Omental fat pad (tissue), 4 donors: ENCODE results near the gene ESPN. TPM values are rescaled to one million over a fixed set of nuclear protein-coding genes. Genes with fewer than 3 reads are reported as not detected.
"Not testable (repeated sequence)": the region's sequence is repeated elsewhere in the genome, so short reads cannot be mapped to it uniquely, and the experiment has no call there.

Source experiments
- ATAC-seq: fragments of 150-250 bp; one replicate; pipeline ENCODE4 v1.9.1; 2016; ENCODE audit warnings: mild to moderate bottlenecking, moderate library complexity; ENCODE audit not compliant: low FRiP score
- DNase-seq: peaks from one replicate; pipeline ENCODE4 v3.0.0-alpha.2; 2019; ENCODE audit warnings: low spot score
- CTCF ChIP-seq, 3 donors: fragments of 450-650 bp; IDR thresholded peaks; one replicate each; pipeline ENCODE4 v1.5.1; 2016 to 2017; ENCODE audit warnings: antibody characterized with exemption in 3 of 3, mild to moderate bottlenecking in 3 of 3, moderate library complexity in 2 of 3
- total RNA-seq, 4 donors: library from RNA; depleted of rRNA; stranded (reverse); fragments of >200 nt; gene quantifications; one replicate each; pipeline ENCODE4 v1.1.0, GENCODE V29; 2016

Gene ESPN
- total RNA-seq, 4 donors from 2014 or later = 0.12 TPM; not detected in 3

GRCh38 chr1:6441586-6441985, 17.0 kb downstream of the ESPN start:
- no peak for TF ChIP-seq CTCF (IDR thresholded peaks at IDR 0.05)
- ATAC-seq = no peak
- no peak for DNase-seq

GRCh38 chr1:6443339-6444115, 19.0 kb downstream of the ESPN start:
- DNase-seq = no peak
- TF ChIP-seq CTCF (IDR thresholded peaks at IDR 0.05) = no peak
- no peak for ATAC-seq

- ATAC-seq = no peak
- TF ChIP-seq CTCF (IDR thresholded peaks at IDR 0.05) = no peak
- no peak for DNase-seq
These were observed 19.8 kb downstream of the ESPN start for GRCh38 chr1:6444377-6444776.

GRCh38 chr1:6445062-6445763, 20.6 kb downstream of the ESPN start:
- no peak for TF ChIP-seq CTCF (IDR thresholded peaks at IDR 0.05)
- DNase-seq (no peak), ATAC-seq (no peak)

- not testable (repeated sequence) for DNase-seq, ATAC-seq
These were observed 21.4 kb downstream of the ESPN start for GRCh38 chr1:6445929-6446328.

GRCh38 chr1:6446665-6447015, 22.1 kb downstream of the ESPN start:
- no peak for DNase-seq
- TF ChIP-seq CTCF (IDR thresholded peaks at IDR 0.05) = no peak
- no peak for ATAC-seq

GRCh38 chr1:6447016-6447817, 22.6 kb downstream of the ESPN start:
- no peak for ATAC-seq
- TF ChIP-seq CTCF (IDR thresholded peaks at IDR 0.05) = no peak
- DNase-seq = no peak
